Measurements from ENCODE around the gene TMEM117. TPM values are rescaled to one million over a fixed set of nuclear protein-coding genes. Genes with fewer than 3 reads are reported as not detected.

TMEM117 gene
- total and polyA plus RNA-seq, 2 experiments from 2014 or later, result 18.0 to 21.0 TPM

- no peak for DNase-seq (ENCODE audit: low read depth in 1 of 2, low spot score in 1 of 2)
- H3K4me1 ChIP-seq (ENCODE audit: low read depth), result no peaks in the 10 kb centered on the region
- no peak overlapping the region for H3K27ac ChIP-seq
- no peaks in the 10 kb centered on the region for H3K36me3 ChIP-seq
- no peak overlapping the region for H3K4me3 ChIP-seq
- H3K9me3 ChIP-seq (ENCODE audit: low read depth), result no peaks in the 10 kb centered on the region
- no peaks in the 10 kb centered on the region for H3K27me3 ChIP-seq
- TF ChIP-seq CTCF (IDR thresholded peaks at IDR 0.05; ENCODE audit: low read depth, low read length), result no peak
Measured at GRCh38 chr12:44052554-44052953, 216.7 kb downstream of the TMEM117 start.

- H3K36me3 ChIP-seq, result no peaks in the 10 kb centered on the region
- peak in 1 of 2 donors; percentile 91 for DNase-seq (ENCODE audit: low read depth in 1 of 2, low spot score in 1 of 2)
- no peak for TF ChIP-seq CTCF (IDR thresholded peaks at IDR 0.05; ENCODE audit: low read depth, low read length)
- H3K4me3 ChIP-seq, result no peak overlapping the region
- H3K27ac ChIP-seq, result no peak overlapping the region
- no peaks in the 10 kb centered on the region for H3K4me1 ChIP-seq (ENCODE audit: low read depth)
- no peaks in the 10 kb centered on the region for H3K9me3 ChIP-seq (ENCODE audit: low read depth)
- no peaks in the 10 kb centered on the region for H3K27me3 ChIP-seq
Measured at GRCh38 chr12:44053549-44054127, 217.8 kb downstream of the TMEM117 start.

GRCh38 chr12:44054281-44054680, 218.4 kb downstream of the TMEM117 start:
- no peaks in the 10 kb centered on the region for H3K4me1 ChIP-seq (ENCODE audit: low read depth)
- no peak overlapping the region for H3K27ac ChIP-seq
- H3K4me3 ChIP-seq, result no peak overlapping the region
- TF ChIP-seq CTCF (IDR thresholded peaks at IDR 0.05; ENCODE audit: low read depth, low read length), result no peak
- DNase-seq (ENCODE audit: low read depth in 1 of 2, low spot score in 1 of 2), result peak in 1 of 2 donors; percentile 25
- no peaks in the 10 kb centered on the region for H3K9me3 ChIP-seq (ENCODE audit: low read depth)
- no peaks in the 10 kb centered on the region for H3K36me3 ChIP-seq
- H3K27me3 ChIP-seq, result no peaks in the 10 kb centered on the region

- H3K4me3 ChIP-seq, result no peak overlapping the region
- TF ChIP-seq CTCF (IDR thresholded peaks at IDR 0.05; ENCODE audit: low read depth, low read length), result no peak
- H3K27me3 ChIP-seq, result no peaks in the 10 kb centered on the region
- no peak for DNase-seq (ENCODE audit: low read depth in 1 of 2, low spot score in 1 of 2)
- no peaks in the 10 kb centered on the region for H3K4me1 ChIP-seq (ENCODE audit: low read depth)
- no peaks in the 10 kb centered on the region for H3K9me3 ChIP-seq (ENCODE audit: low read depth)
- H3K36me3 ChIP-seq, result no peaks in the 10 kb centered on the region
- no peak overlapping the region for H3K27ac ChIP-seq
Measured at GRCh38 chr12:44058366-44058765, 222.5 kb downstream of the TMEM117 start.

- Histone ChIP-seq H3K27ac (no peak overlapping the region), H3K4me3 (no peak overlapping the region), H3K4me1 (ENCODE audit: low read depth) (no peaks in the 10 kb centered on the region), H3K9me3 (ENCODE audit: low read depth) (no peaks in the 10 kb centered on the region), H3K36me3 (no peaks in the 10 kb centered on the region), H3K27me3 (no peaks in the 10 kb centered on the region)
- DNase-seq (ENCODE audit: low read depth in 1 of 2, low spot score in 1 of 2), result no peak
- TF ChIP-seq CTCF (IDR thresholded peaks at IDR 0.05; ENCODE audit: low read depth, low read length), result no peak
Measured at GRCh38 chr12:44059476-44059875, 223.6 kb downstream of the TMEM117 start.

Measured in cardiac muscle cell (in vitro differentiated cells and primary cell).